ENCODE measurements around the gene FGGY. TPM values are rescaled to one million over a fixed set of nuclear protein-coding genes. Genes with fewer than 3 reads are reported as not detected.

Gene FGGY
- total RNA-seq, 2 donors from 2014 or later = 14.1 to 14.8 TPM

- H3K4me3 ChIP-seq (ENCODE audit: low read length) = no peak overlapping the region
- no peak overlapping the region for H3K27ac Mint-ChIP-seq
- H3K36me3 Mint-ChIP-seq (ENCODE audit: low read depth) = peaks cover 10% of the 10 kb centered on the region
- H3K27ac ChIP-seq (ENCODE audit: low read depth, low read length) = no peak overlapping the region
- H3K27me3 Mint-ChIP-seq (ENCODE audit: insufficient read depth) = no peaks in the 10 kb centered on the region
- H3K9me3 ChIP-seq (ENCODE audit: control insufficient read depth, low read length) = no peaks in the 10 kb centered on the region
- H3K4me1 Mint-ChIP-seq = peaks cover 11% of the 10 kb centered on the region
- 72 to 78% methylated on average over 4 to 6 of the region's 7 CpGs for WGBS, 2 experiments (ENCODE audit: insufficient coverage in 1 of 2, insufficient read length in 1 of 2)
- no peaks in the 10 kb centered on the region for H3K27me3 ChIP-seq (ENCODE audit: control insufficient read depth, insufficient read depth, low read length, poor library complexity, severe bottlenecking)
- no peak for TF ChIP-seq CTCF (conservative IDR thresholded peaks at IDR 0.05)
- no peaks in the 10 kb centered on the region for H3K4me1 ChIP-seq (ENCODE audit: control insufficient read depth, insufficient read depth, low read length)
- no peak overlapping the region for H3K9ac ChIP-seq (ENCODE audit: extremely low read depth, low read length, poor library complexity, severe bottlenecking)
- no peak for DNase-seq
- H3K9me3 Mint-ChIP-seq = peaks cover 3% of the 10 kb centered on the region
- no peaks in the 10 kb centered on the region for H3K36me3 ChIP-seq (ENCODE audit: control insufficient read depth, insufficient read depth, low read length)
- no peak overlapping the region for H3K4me3 Mint-ChIP-seq
These were observed 81.9 kb downstream of the FGGY start for GRCh38 chr1:59378621-59379370.

GRCh38 chr1:59379371-59379728 lies 82.5 kb downstream of the FGGY start:
- H3K9ac ChIP-seq (ENCODE audit: extremely low read depth, low read length, poor library complexity, severe bottlenecking) = no peak overlapping the region
- H3K27ac ChIP-seq (ENCODE audit: low read depth, low read length) = no peak overlapping the region
- no peak overlapping the region for H3K4me3 ChIP-seq (ENCODE audit: low read length)
- TF ChIP-seq CTCF (conservative IDR thresholded peaks at IDR 0.05) = no peak
- no peaks in the 10 kb centered on the region for H3K27me3 Mint-ChIP-seq (ENCODE audit: insufficient read depth)
- no peaks in the 10 kb centered on the region for H3K27me3 ChIP-seq (ENCODE audit: control insufficient read depth, insufficient read depth, low read length, poor library complexity, severe bottlenecking)
- no peak overlapping the region for H3K4me3 Mint-ChIP-seq
- peaks cover 10% of the 10 kb centered on the region for H3K36me3 Mint-ChIP-seq (ENCODE audit: low read depth)
- H3K36me3 ChIP-seq (ENCODE audit: control insufficient read depth, insufficient read depth, low read length) = no peaks in the 10 kb centered on the region
- H3K27ac Mint-ChIP-seq = no peak overlapping the region
- H3K9me3 Mint-ChIP-seq = no peaks in the 10 kb centered on the region
- no peaks in the 10 kb centered on the region for H3K9me3 ChIP-seq (ENCODE audit: control insufficient read depth, low read length)
- H3K4me1 ChIP-seq (ENCODE audit: control insufficient read depth, insufficient read depth, low read length) = no peaks in the 10 kb centered on the region
- no peak for DNase-seq
- H3K4me1 Mint-ChIP-seq = peaks cover 14% of the 10 kb centered on the region

GRCh38 chr1:59383963-59384362 lies 87.1 kb downstream of the FGGY start:
- no peak overlapping the region for H3K27ac Mint-ChIP-seq

More at GRCh38 chr1:59383963-59384362, 87.1 kb downstream of the FGGY start:
- peaks cover 11% of the 10 kb centered on the region for H3K36me3 Mint-ChIP-seq (ENCODE audit: low read depth)
- H3K4me1 Mint-ChIP-seq = peaks cover 26% of the 10 kb centered on the region
- H3K4me3 Mint-ChIP-seq = no peak overlapping the region
- DNase-seq = no peak
- H3K9me3 Mint-ChIP-seq = no peaks in the 10 kb centered on the region
- no peak for TF ChIP-seq CTCF (conservative IDR thresholded peaks at IDR 0.05)
- WGBS, 2 experiments (ENCODE audit: insufficient coverage in 1 of 2, insufficient read length in 1 of 2) = 86 to 100% methylated on average over 1 to 3 of the region's 3 CpGs
- Histone ChIP-seq H3K9me3 (ENCODE audit: control insufficient read depth, low read length) (no peaks in the 10 kb centered on the region), H3K4me1 (ENCODE audit: control insufficient read depth, insufficient read depth, low read length) (no peaks in the 10 kb centered on the region), H3K27me3 (ENCODE audit: control insufficient read depth, insufficient read depth, low read length, poor library complexity, severe bottlenecking) (no peaks in the 10 kb centered on the region), H3K36me3 (ENCODE audit: control insufficient read depth, insufficient read depth, low read length) (no peaks in the 10 kb centered on the region), H3K4me3 (ENCODE audit: low read length) (no peak overlapping the region), H3K9ac (ENCODE audit: extremely low read depth, low read length, poor library complexity, severe bottlenecking) (no peak overlapping the region), H3K27ac (ENCODE audit: low read depth, low read length) (no peak overlapping the region)
- no peaks in the 10 kb centered on the region for H3K27me3 Mint-ChIP-seq (ENCODE audit: insufficient read depth)

Data from endodermal cell (in vitro differentiated cells).